ENCODE data around the gene GUCY1A1. TPM values are rescaled to one million over a fixed set of nuclear protein-coding genes. Genes with fewer than 3 reads are reported as not detected.
"Not testable (repeated sequence)": the region's sequence is repeated elsewhere in the genome, so short reads cannot be mapped to it uniquely, and the experiment has no call there.

Gene GUCY1A1
- not detected in 2 replicates for total RNA-seq (2014; rRNA removed; shearing (Covaris generic))

GRCh38 chr4:155666344-155667221 lies at the start of gene GUCY1A1:
Gene GUCY1A1, plus strand, starts transcription at chr4:155666848. Its CDS starts 30,020 bp downstream, at chr4:155696868.
- DNase-seq (ENCODE audit: low read depth) = no peak

- no peak for DNase-seq (ENCODE audit: low read depth)
Observed at GRCh38 chr4:155617296-155617695, 49.4 kb upstream of the GUCY1A1 start.

- DNase-seq (ENCODE audit: low read depth) = no peak
Observed at GRCh38 chr4:155618183-155618838, 48.3 kb upstream of the GUCY1A1 start.

- DNase-seq (ENCODE audit: low read depth) = no peak
Observed at GRCh38 chr4:155620637-155621036, 46.0 kb upstream of the GUCY1A1 start.

- no peak for DNase-seq (ENCODE audit: low read depth)
Observed at GRCh38 chr4:155624478-155624877, 42.2 kb upstream of the GUCY1A1 start.

GRCh38 chr4:155626561-155626960 lies 40.1 kb upstream of the GUCY1A1 start:
- no peak for DNase-seq (ENCODE audit: low read depth)

- peak; percentile 86 for DNase-seq (ENCODE audit: low read depth)
Observed at GRCh38 chr4:155629183-155629825, 37.3 kb upstream of the GUCY1A1 start.

GRCh38 chr4:155629956-155630355 lies 36.7 kb upstream of the GUCY1A1 start:
- DNase-seq (ENCODE audit: low read depth) = peak; percentile 3

- no peak for DNase-seq (ENCODE audit: low read depth)
Observed at GRCh38 chr4:155632310-155632840, 34.3 kb upstream of the GUCY1A1 start.

GRCh38 chr4:155638195-155638965 lies 28.3 kb upstream of the GUCY1A1 start:
- DNase-seq (ENCODE audit: low read depth) = no peak

GRCh38 chr4:155639704-155640523 lies 26.7 kb upstream of the GUCY1A1 start:
- DNase-seq (ENCODE audit: low read depth) = peak; percentile 8

- DNase-seq (ENCODE audit: low read depth) = no peak
Observed at GRCh38 chr4:155640751-155641150, 25.9 kb upstream of the GUCY1A1 start.

- no peak for DNase-seq (ENCODE audit: low read depth)
Observed at GRCh38 chr4:155643087-155643486, 23.6 kb upstream of the GUCY1A1 start.

GRCh38 chr4:155646001-155646400 lies 20.6 kb upstream of the GUCY1A1 start:
- DNase-seq (ENCODE audit: low read depth) = no peak

GRCh38 chr4:155650785-155651184 lies 15.9 kb upstream of the GUCY1A1 start:
- DNase-seq (ENCODE audit: low read depth) = not testable (repeated sequence)

GRCh38 chr4:155653052-155653451 lies 13.6 kb upstream of the GUCY1A1 start:
- DNase-seq (ENCODE audit: low read depth) = no peak

GRCh38 chr4:155656025-155656424 lies 10.6 kb upstream of the GUCY1A1 start:
- DNase-seq (ENCODE audit: low read depth) = no peak

- peak; percentile 16 for DNase-seq (ENCODE audit: low read depth)
Observed at GRCh38 chr4:155657169-155657568, 9.5 kb upstream of the GUCY1A1 start.

- DNase-seq (ENCODE audit: low read depth) = no peak
Observed at GRCh38 chr4:155657985-155658680, 8.5 kb upstream of the GUCY1A1 start.

GRCh38 chr4:155658681-155659064 lies 8.0 kb upstream of the GUCY1A1 start:
- DNase-seq (ENCODE audit: low read depth) = no peak
